GM21528 (cell line): ENCODE data around the gene MISP.
"Not testable (repeated sequence)": the region's sequence is repeated elsewhere in the genome, so short reads cannot be mapped to it uniquely, and the experiment has no call there.

ENCODE experiments used
- ATAC-seq: cut with Tn5 transposase; IDR thresholded peaks from one replicate; pipeline ENCODE4 v1.9.1; 2021; ENCODE audit warnings: mild to moderate bottlenecking, moderate library complexity; ENCODE audit not compliant: unreplicated experiment, low FRiP score

MISP gene

GRCh38 chr19:723714-724113, 27.2 kb upstream of the MISP start:
- ATAC-seq = no peak

- ATAC-seq = no peak
These were observed 25.3 kb upstream of the MISP start for GRCh38 chr19:725461-726089.

GRCh38 chr19:726993-727956, 23.6 kb upstream of the MISP start:
- no peak for ATAC-seq

GRCh38 chr19:728011-728410, 22.9 kb upstream of the MISP start:
- no peak for ATAC-seq

GRCh38 chr19:729564-729963, 21.3 kb upstream of the MISP start:
- ATAC-seq = not testable (repeated sequence)

- ATAC-seq = no peak
These were observed 20.8 kb upstream of the MISP start for GRCh38 chr19:729965-730668.

GRCh38 chr19:731000-731399, 19.9 kb upstream of the MISP start:
- ATAC-seq = no peak

GRCh38 chr19:732148-733069, 18.5 kb upstream of the MISP start:
- ATAC-seq = no peak

GRCh38 chr19:734716-735115, 16.2 kb upstream of the MISP start:
- ATAC-seq = no peak

GRCh38 chr19:736125-736524, 14.8 kb upstream of the MISP start:
- ATAC-seq = no peak

GRCh38 chr19:737591-738093, 13.3 kb upstream of the MISP start:
- no peak for ATAC-seq

- ATAC-seq = no peak
These were observed 12.3 kb upstream of the MISP start for GRCh38 chr19:738509-739128.

- no peak for ATAC-seq
These were observed 10.8 kb upstream of the MISP start for GRCh38 chr19:739998-740715.

- not testable (repeated sequence) for ATAC-seq
These were observed 10.0 kb upstream of the MISP start for GRCh38 chr19:740816-741505.

GRCh38 chr19:741506-742131, 9.3 kb upstream of the MISP start:
- no peak for ATAC-seq

- ATAC-seq = no peak
These were observed 8.3 kb upstream of the MISP start for GRCh38 chr19:742540-743075.

- ATAC-seq = no peak
These were observed 7.7 kb upstream of the MISP start for GRCh38 chr19:743168-743687.
